IMR-90 (cell line): Measurements from ENCODE around the gene ACACB. TPM values are rescaled to one million over a fixed set of nuclear protein-coding genes. Genes with fewer than 3 reads are reported as not detected.

Source experiments
- ATAC-seq: fragments of 200-7000 bp; cut with Tn5 transposase; 2 replicates; pipeline ENCODE4 v1.9.1; 2020; ENCODE audit warnings: low read depth, mild to moderate bottlenecking, moderate library complexity
- BruUV-seq: library from RNA; stranded (reverse); fragments of 400-500 nt; replicated peaks from 2 replicates; lab custom pipeline; 2021; lab: Mats Ljungman, UMichigan
- CTCF ChIA-PET: fragments of 300-600 bp; formaldehyde crosslinking; extraction: SDS; loops from one replicate; lab custom pipeline; 2021; ENCODE audit warnings: antibody characterized with exemption; lab: Yijun Ruan, JAX
- POLR2A ChIA-PET: fragments of 300-600 bp; sonication (Branson Sonifier 250); formaldehyde crosslinking; loops from one replicate; lab custom pipeline; 2022; ENCODE audit warnings: antibody characterized with exemption; ENCODE audit not compliant: unreplicated experiment; lab: Charles Lee
- DNase-seq: peaks from one replicate; pipeline ENCODE4 v3.0.0; 2013
- H2AFZ ChIP-seq: replicated peaks from 2 replicates; pipeline ENCODE3; 2013; ENCODE audit warnings: low read length, mild to moderate bottlenecking; ENCODE audit not compliant: poor library complexity
- H2AK5ac ChIP-seq: 2 replicates; pipeline ENCODE4 v1.6.1; 2013; ENCODE audit warnings: low read depth, low read length, inconsistent platforms
- H2AK9ac ChIP-seq: replicated peaks from 2 replicates; pipeline ENCODE3; 2013; ENCODE audit warnings: mild to moderate bottlenecking, low read depth, low read length, moderate library complexity; ENCODE audit not compliant: poor library complexity
- H2BK120ac ChIP-seq: 2 replicates; pipeline ENCODE4 v1.6.1; 2013; ENCODE audit warnings: low read depth, low read length, inconsistent platforms
- H2BK15ac ChIP-seq: 3 replicates; pipeline ENCODE4 v1.6.1; 2013; ENCODE audit warnings: low read depth, low read length, inconsistent platforms
- H2BK20ac ChIP-seq: 2 replicates; pipeline ENCODE4 v1.6.1; 2013; ENCODE audit warnings: low read depth, mild to moderate bottlenecking, inconsistent platforms, low read length, moderate library complexity
- H2BK5ac ChIP-seq: 2 replicates; pipeline ENCODE4 v1.6.1; 2013; ENCODE audit warnings: mild to moderate bottlenecking, low read depth, low read length, inconsistent platforms; ENCODE audit not compliant: poor library complexity, severe bottlenecking
- H3K14ac ChIP-seq: replicated peaks from 2 replicates; pipeline ENCODE4 v1.6.1; 2013; ENCODE audit warnings: low read depth, low read length, inconsistent platforms
- H3K18ac ChIP-seq: 2 replicates; pipeline ENCODE4 v1.6.1; 2013; ENCODE audit warnings: low read depth, low read length, control low read depth
- H3K23ac ChIP-seq: 2 replicates; pipeline ENCODE4 v1.6.1; 2013; ENCODE audit warnings: low read depth, low read length, inconsistent platforms
- H3K27ac ChIP-seq: 2 replicates; pipeline ENCODE4 v1.5.1; 2013; ENCODE audit warnings: mild to moderate bottlenecking, control low read depth, low read length; ENCODE audit not compliant: insufficient read depth
- H3K27me3 ChIP-seq: 2 replicates; pipeline ENCODE4 v1.6.1; 2013; ENCODE audit warnings: low read length; ENCODE audit not compliant: control insufficient read depth, insufficient read depth
- H3K36me3 ChIP-seq: 2 replicates; pipeline ENCODE4 v1.6.1; 2013; ENCODE audit warnings: low read length, mixed read lengths; ENCODE audit not compliant: control insufficient read depth, insufficient read depth
- H3K4ac ChIP-seq: 2 replicates; pipeline ENCODE4 v1.6.1; 2013; ENCODE audit warnings: low read depth, low read length, inconsistent platforms
- H3K4me1 ChIP-seq: 2 replicates; pipeline ENCODE4 v1.6.1; 2013; ENCODE audit warnings: low read length, mixed read lengths; ENCODE audit not compliant: control insufficient read depth, insufficient read depth
- H3K4me2 ChIP-seq: 2 replicates; pipeline ENCODE4 v1.6.1; 2013; ENCODE audit warnings: low read depth, mild to moderate bottlenecking, control low read depth, low read length, moderate library complexity
- H3K4me3 ChIP-seq: 2 replicates; pipeline ENCODE4 v1.5.1; 2013; ENCODE audit warnings: low read depth, mild to moderate bottlenecking, control low read depth, low read length, moderate library complexity; ENCODE audit not compliant: insufficient read depth
- H3K56ac ChIP-seq: 2 replicates; pipeline ENCODE4 v1.6.1; 2013; ENCODE audit warnings: low read length, inconsistent platforms; ENCODE audit not compliant: insufficient read depth; ENCODE audit errors: extremely low read depth
- H3K79me1 ChIP-seq, 2 experiments: 2 replicates each; pipeline ENCODE4 v1.6.1; 2013; ENCODE audit warnings: low read length in 2 of 2, inconsistent platforms in 1 of 2, low read depth in 1 of 2
- H3K9ac ChIP-seq: 2 replicates; pipeline ENCODE4 v1.6.1; 2013; ENCODE audit warnings: low read depth, low read length, control low read depth
- H3K9me1 ChIP-seq: 2 replicates; pipeline ENCODE4 v1.6.1; 2013; ENCODE audit warnings: low read length, inconsistent platforms; ENCODE audit not compliant: insufficient read depth
- H3K9me3 ChIP-seq: 2 replicates; pipeline ENCODE4 v1.6.1; 2013; ENCODE audit warnings: low read length; ENCODE audit not compliant: control insufficient read depth, insufficient read depth
- H4K20me1 ChIP-seq: 2 replicates; pipeline ENCODE4 v1.6.1; 2013; ENCODE audit warnings: low read length, inconsistent platforms; ENCODE audit not compliant: insufficient read depth
- H4K5ac ChIP-seq: 2 replicates; pipeline ENCODE4 v1.6.1; 2013; ENCODE audit warnings: mild to moderate bottlenecking, low read depth, low read length, control low read depth
- H4K8ac ChIP-seq, 2 experiments: 2 replicates each; pipeline ENCODE4 v1.6.1; 2013; ENCODE audit warnings: low read depth in 2 of 2, low read length in 2 of 2, control low read depth in 1 of 2, inconsistent platforms in 1 of 2
- H4K91ac ChIP-seq: 2 replicates; pipeline ENCODE4 v1.6.1; 2013; ENCODE audit warnings: low read depth, low read length, inconsistent platforms; ENCODE audit not compliant: insufficient read depth
- BHLHE40 ChIP-seq: fragments of 150-350 bp; IDR thresholded peaks from 2 replicates; pipeline ENCODE4 v1.6.1; 2016; ENCODE audit warnings: mild to moderate bottlenecking, low read depth, low read length
- CEBPB ChIP-seq: IDR thresholded peaks from 2 replicates; pipeline ENCODE4 v1.6.1; 2012; ENCODE audit warnings: low read depth, low read length, improper control_type of control experiment
- CHD1 ChIP-seq: IDR thresholded peaks from 2 replicates; pipeline ENCODE4 v1.6.1; 2012; ENCODE audit warnings: low read depth, low read length, improper control_type of control experiment
- CTCF ChIP-seq: conservative IDR thresholded peaks from 2 replicates; pipeline ENCODE4 v1.5.1; 2012; ENCODE audit warnings: mild to moderate bottlenecking, low read depth, low read length, improper control_type of control experiment
- ELK1 ChIP-seq: fragments of 150-350 bp; IDR thresholded peaks from 2 replicates; pipeline ENCODE4 v1.6.1; 2016; ENCODE audit warnings: low read depth, mild to moderate bottlenecking, low read length, moderate library complexity, borderline replicate concordance
- FOS ChIP-seq: fragments of 150-350 bp; IDR thresholded peaks from 2 replicates; pipeline ENCODE4 v1.6.1; 2016; ENCODE audit warnings: low read depth, low read length
- MAFK ChIP-seq: IDR thresholded peaks from 2 replicates; pipeline ENCODE4 v1.6.1; 2012; ENCODE audit warnings: low read depth, low read length, improper control_type of control experiment
- MAZ ChIP-seq: IDR thresholded peaks from 2 replicates; pipeline ENCODE4 v1.6.1; 2012; ENCODE audit warnings: low read depth, mild to moderate bottlenecking, low read length, improper control_type of control experiment, moderate library complexity, borderline replicate concordance
- MXI1 ChIP-seq: IDR thresholded peaks from 2 replicates; pipeline ENCODE4 v1.6.1; 2012; ENCODE audit warnings: low read depth, mild to moderate bottlenecking, low read length, moderate library complexity, borderline replicate concordance
- NFE2L2 ChIP-seq: fragments of 150-350 bp; IDR thresholded peaks from 2 replicates; pipeline ENCODE4 v1.6.1; 2016; ENCODE audit warnings: low read depth, mild to moderate bottlenecking, low read length
- POLR2A ChIP-seq: IDR thresholded peaks from 2 replicates; pipeline ENCODE4 v1.6.1; 2012; ENCODE audit warnings: mild to moderate bottlenecking, low read depth, low read length
- RAD21 ChIP-seq: IDR thresholded peaks from 2 replicates; pipeline ENCODE4 v1.6.1; 2012; ENCODE audit warnings: low read length, improper control_type of control experiment
- RCOR1 ChIP-seq: IDR thresholded peaks from 2 replicates; pipeline ENCODE4 v1.6.1; 2012; ENCODE audit warnings: mild to moderate bottlenecking, low read length, improper control_type of control experiment; ENCODE audit not compliant: insufficient replicate concordance
- RFX5 ChIP-seq: IDR thresholded peaks from 2 replicates; pipeline ENCODE4 v1.8.0; 2012; ENCODE audit warnings: low read depth, mild to moderate bottlenecking, low read length, moderate library complexity
- SMC3 ChIP-seq: fragments of 150-350 bp; IDR thresholded peaks from 2 replicates; pipeline ENCODE4 v1.6.1; 2016; ENCODE audit warnings: low read depth, mild to moderate bottlenecking, antibody characterized with exemption, low read length, moderate library complexity
- USF2 ChIP-seq: fragments of 150-350 bp; IDR thresholded peaks from 2 replicates; pipeline ENCODE4 v1.6.1; 2017; ENCODE audit warnings: mild to moderate bottlenecking, antibody characterized with exemption, low read length, low read depth
- WGBS, 2 experiments: methylation state at CpG; one replicate each; pipeline versions ENCODE4 v1.1.5 to v1.1.7; 2013; ENCODE audit warnings: missing lambda C conversion rate in 2 of 2; ENCODE audit not compliant: insufficient read length in 1 of 2; ENCODE audit errors: extremely low coverage in 2 of 2; 5-methylcytosine and 5-hydroxymethylcytosine counted together
- dilution Hi-C: fragments of 300-500 bp; cut with HindIII; formaldehyde crosslinking; loops from one replicate; pipeline ENCODE4 v1.14.3; 2018; ENCODE audit warnings: low sequenced_read_pairs; ENCODE audit not compliant: unreplicated experiment
- in situ Hi-C: fragments of 300-500 bp; cut with MboI; formaldehyde crosslinking; loops from 3 replicates; pipeline ENCODE4 v1.14.3; 2019; ENCODE audit warnings: low sequenced_read_pairs, inconsistent platforms, mixed read lengths
- intact Hi-C: fragments of 100-400 bp; cut with micrococcal nuclease; formaldehyde crosslinking; loops from 2 replicates; pipeline ENCODE4 v1.10.0; 2022
- polyA plus RNA-seq, 3 experiments: library from polyadenylated mRNA; depleted of rRNA; stranded (reverse); fragments of >200 nt; gene quantifications; 2 replicates each; pipeline ENCODE4 v1.2.3, GENCODE V29; 2012; ENCODE audit warnings: low replicate concordance in 1 of 3
- total RNA-seq: library from RNA; depleted of rRNA; stranded (reverse); fragments of >200 nt; gene quantifications from 2 replicates; pipeline ENCODE4 v1.2.3, GENCODE V29; 2012

ACACB gene
- total and polyA plus RNA-seq, 2 of the 4 experiments (the other 2 are of a cell fraction): 2.0 to 2.1 TPM

- no peak overlapping the region for H3K4me2 ChIP-seq
- H3K23ac ChIP-seq: no peak overlapping the region
- no peak for ATAC-seq
- dilution Hi-C loops (no loop called here), in situ Hi-C loops (no loop called here), intact Hi-C loops (no loop called here)
- no peak overlapping the region for H3K14ac ChIP-seq
- no TSS peak for BruUV-seq
- no peak overlapping the region for H2BK15ac ChIP-seq
- H3K4me3 ChIP-seq: no peak overlapping the region
- no peak overlapping the region for H2BK5ac ChIP-seq
- no peak overlapping the region for H3K4ac ChIP-seq
- no peak for DNase-seq
- H3K79me1 ChIP-seq: no peaks in the 10 kb centered on the region
- no peaks in the 10 kb centered on the region; the same call in 1 of the 2 replicates for H3K36me3 ChIP-seq
- H3K9me3 ChIP-seq: no peaks in the 10 kb centered on the region
- H4K20me1 ChIP-seq: no peaks in the 10 kb centered on the region
- no peak overlapping the region for H3K18ac ChIP-seq
- no peak overlapping the region for H2BK120ac ChIP-seq
- H2AFZ ChIP-seq: no peak overlapping the region
- H3K27me3 ChIP-seq: no peaks in the 10 kb centered on the region
- H2AK9ac ChIP-seq: no peak overlapping the region
- ChIA-PET CTCF (no interaction called here), POLR2A (no interaction called here)
- no peak overlapping the region for H3K56ac ChIP-seq
- H4K5ac ChIP-seq: no peak overlapping the region
- H3K27ac ChIP-seq: no peak overlapping the region
- H2AK5ac ChIP-seq: no peak overlapping the region
- no peak for TF ChIP-seq SMC3
- no peak for TF ChIP-seq FOS
- TF ChIP-seq ELK1: no peak
- no peak for TF ChIP-seq NFE2L2
- TF ChIP-seq BHLHE40: no peak
- TF ChIP-seq RFX5: no peak
- no peak for TF ChIP-seq CEBPB
- TF ChIP-seq RAD21: no peak
- TF ChIP-seq RCOR1: no peak
- no peak for TF ChIP-seq MAFK
- TF ChIP-seq POLR2A: no peak
- no peak for TF ChIP-seq USF2
- no peak for TF ChIP-seq MAZ
- no peak for TF ChIP-seq MXI1
- no peak for TF ChIP-seq CTCF
- no peak for TF ChIP-seq CHD1
- no CpG with 5 or more reads among the region's 10 CpGs for WGBS, 2 experiments
- H3K9me1 ChIP-seq: no peaks in the 10 kb centered on the region
- H2BK20ac ChIP-seq: no peak overlapping the region
- no peak overlapping the region for H4K8ac ChIP-seq
- H3K9ac ChIP-seq: no peak overlapping the region
- no peak overlapping the region for H4K91ac ChIP-seq
- no peaks in the 10 kb centered on the region for H3K4me1 ChIP-seq
Observed at GRCh38 chr12:109223211-109223610, 106.8 kb downstream of the ACACB start.
